Esophagus squamous epithelium (tissue), 5 donors: ENCODE measurements around the gene ZBED6. TPM values are rescaled to one million over a fixed set of nuclear protein-coding genes. Genes with fewer than 3 reads are reported as not detected.
"Not testable (repeated sequence)": the region's sequence is repeated elsewhere in the genome, so short reads cannot be mapped to it uniquely, and the experiment has no call there.

ENCODE experiments used
- DNase-seq: peaks from one replicate; lab custom pipeline; 2025; lab: John Stamatoyannopoulos, UW
- H3K27ac ChIP-seq, 4 donors: fragments of 200-600 bp; sonication (generic); one replicate each; pipeline ENCODE4 v1.5.1; 2016 to 2019; ENCODE audit warnings: mild to moderate bottlenecking in 1 of 4
- H3K27me3 ChIP-seq, 4 donors: fragments of 200-600 bp; sonication (generic); 1 replicate in 3 of 4; 2 replicates in 1 of 4; pipeline versions ENCODE4 v1.5.1 to v1.6.0; 2017 to 2021; ENCODE audit warnings: antibody characterized with exemption in 1 of 4
- H3K36me3 ChIP-seq, 3 donors: fragments of 200-600 bp; sonication (generic); one replicate each; pipeline ENCODE4 v1.5.1; 2016 to 2019
- H3K4me1 ChIP-seq, 3 donors: fragments of 200-600 bp; sonication (generic); one replicate each; pipeline ENCODE4 v1.5.1; 2017 to 2019
- H3K4me3 ChIP-seq, 4 donors: fragments of 200-600 bp; sonication (generic); 1 replicate in 3 of 4; 2 replicates in 1 of 4; pipeline ENCODE4 v1.5.1; 2016 to 2019; ENCODE audit warnings: mild to moderate bottlenecking in 2 of 4, moderate library complexity in 1 of 4
- H3K9me3 ChIP-seq, 3 donors: fragments of 200-600 bp; sonication (generic); one replicate each; pipeline ENCODE4 v1.5.1; 2016 to 2019
- POLR2A ChIP-seq, 4 donors: fragments of 450-650 bp; IDR thresholded peaks; one replicate each; pipeline ENCODE4 v1.6.1; 2017; ENCODE audit warnings: antibody characterized with exemption in 4 of 4, mild to moderate bottlenecking in 4 of 4, moderate library complexity in 3 of 4
- WGBS, 2 donors: methylation state at CpG; one replicate each; pipeline ENCODE4 v1.1.5; 2018; 5-methylcytosine and 5-hydroxymethylcytosine counted together
- intact Hi-C: fragments of 100-400 bp; cut with DNase I; formaldehyde crosslinking; loops from one replicate; pipeline ENCODE4 v1.15.0; 2022
- total RNA-seq, 4 donors: library from RNA; depleted of rRNA; stranded (reverse); fragments of >200 nt; gene quantifications; one replicate each; pipeline ENCODE4 v1.1.0, GENCODE V29; 2016
- TF ChIP-seq, protein P1 (sequence below), 6 experiments: fragments of 450-650 bp in 4 of 6; fragments of 200-600 bp in 2 of 6; sonication (generic) in 2 of 6; IDR thresholded peaks; one replicate each; pipeline ENCODE4 v1.5.1; 2016 to 2019; ENCODE audit warnings: antibody characterized with exemption in 6 of 6, mild to moderate bottlenecking in 4 of 6, moderate library complexity in 4 of 6
- donor health status: DM: yes; HTN: yes; CAD: no.

Gene ZBED6
- total RNA-seq, 4 donors from 2014 or later: 7.2 to 18.7 (median 13.8) TPM

DNA sequence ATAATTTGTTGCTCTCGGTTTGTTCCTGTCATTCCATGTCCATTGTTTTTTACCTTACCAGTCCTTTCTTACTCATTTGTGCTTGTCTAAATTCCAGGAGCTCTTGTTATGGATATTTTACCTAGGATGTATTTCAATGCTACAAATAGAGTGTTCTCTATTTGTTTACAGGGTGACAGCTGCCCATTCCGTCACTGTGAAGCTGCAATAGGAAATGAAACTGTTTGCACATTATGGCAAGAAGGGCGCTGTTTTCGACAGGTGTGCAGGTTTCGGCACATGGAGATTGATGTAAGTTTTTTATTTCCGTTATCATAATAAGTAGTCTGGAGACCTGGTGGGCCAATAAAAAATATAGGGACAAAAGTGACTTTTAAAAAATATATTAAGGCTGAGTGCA lies 23.0 kb downstream of the ZBED6 start:
- 82 to 89% methylated on average over 6 of the region's 6 CpGs for WGBS, 2 donors
- Histone ChIP-seq H3K27me3 (no peaks in the 10 kb centered on the region), H3K9me3 (no peaks in the 10 kb centered on the region), H3K4me1 (no peaks in the 10 kb centered on the region), H3K4me3 (no peak overlapping the region), H3K27ac (no peak overlapping the region), H3K36me3 (peaks cover 0 to 98% (median 42%) of the 10 kb centered on the region in 3 donors)
- intact Hi-C loops: no loop called here
- no peak for DNase-seq
- TF ChIP-seq, protein P1, sequence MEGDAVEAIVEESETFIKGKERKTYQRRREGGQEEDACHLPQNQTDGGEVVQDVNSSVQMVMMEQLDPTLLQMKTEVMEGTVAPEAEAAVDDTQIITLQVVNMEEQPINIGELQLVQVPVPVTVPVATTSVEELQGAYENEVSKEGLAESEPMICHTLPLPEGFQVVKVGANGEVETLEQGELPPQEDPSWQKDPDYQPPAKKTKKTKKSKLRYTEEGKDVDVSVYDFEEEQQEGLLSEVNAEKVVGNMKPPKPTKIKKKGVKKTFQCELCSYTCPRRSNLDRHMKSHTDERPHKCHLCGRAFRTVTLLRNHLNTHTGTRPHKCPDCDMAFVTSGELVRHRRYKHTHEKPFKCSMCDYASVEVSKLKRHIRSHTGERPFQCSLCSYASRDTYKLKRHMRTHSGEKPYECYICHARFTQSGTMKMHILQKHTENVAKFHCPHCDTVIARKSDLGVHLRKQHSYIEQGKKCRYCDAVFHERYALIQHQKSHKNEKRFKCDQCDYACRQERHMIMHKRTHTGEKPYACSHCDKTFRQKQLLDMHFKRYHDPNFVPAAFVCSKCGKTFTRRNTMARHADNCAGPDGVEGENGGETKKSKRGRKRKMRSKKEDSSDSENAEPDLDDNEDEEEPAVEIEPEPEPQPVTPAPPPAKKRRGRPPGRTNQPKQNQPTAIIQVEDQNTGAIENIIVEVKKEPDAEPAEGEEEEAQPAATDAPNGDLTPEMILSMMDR (IDR thresholded peaks at IDR 0.05): no peak
- TF ChIP-seq POLR2A (IDR thresholded peaks at IDR 0.05): no peak

DNA sequence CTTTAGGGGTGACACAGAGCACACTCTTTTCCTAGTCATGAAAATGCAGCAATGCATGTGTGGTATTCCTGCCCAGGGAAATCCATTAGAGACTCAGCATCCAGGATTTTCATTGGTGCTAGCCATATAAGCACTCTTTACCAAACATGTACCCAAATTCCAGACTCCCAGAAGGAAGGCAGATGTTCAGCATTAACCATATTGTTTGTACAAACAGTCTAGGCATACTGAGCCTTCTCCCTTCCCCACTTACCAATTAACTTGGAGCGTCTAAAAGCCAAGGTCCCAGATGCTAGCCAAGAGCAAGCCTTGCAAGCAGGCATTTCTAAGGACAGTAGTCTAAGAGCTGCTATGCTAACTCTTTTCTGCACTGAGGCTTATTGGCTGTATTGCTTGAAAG lies 27.9 kb downstream of the ZBED6 start:
- no peaks in the 10 kb centered on the region for H3K27me3 ChIP-seq
- no peak overlapping the region for H3K4me3 ChIP-seq
- no peaks in the 10 kb centered on the region for H3K9me3 ChIP-seq
- H3K27ac ChIP-seq: no peak overlapping the region
- no peak for TF ChIP-seq POLR2A (IDR thresholded peaks at IDR 0.05)
- TF ChIP-seq, protein P1 (IDR thresholded peaks at IDR 0.05): no peak
- intact Hi-C loops: no loop called here
- no peaks in the 10 kb centered on the region for H3K4me1 ChIP-seq
- peaks cover 0 to 100% (median 38%) of the 10 kb centered on the region in 3 donors for H3K36me3 ChIP-seq
- WGBS, 2 donors: 64 to 86% methylated on average over 1 of the region's 1 CpG
- no peak for DNase-seq

DNA sequence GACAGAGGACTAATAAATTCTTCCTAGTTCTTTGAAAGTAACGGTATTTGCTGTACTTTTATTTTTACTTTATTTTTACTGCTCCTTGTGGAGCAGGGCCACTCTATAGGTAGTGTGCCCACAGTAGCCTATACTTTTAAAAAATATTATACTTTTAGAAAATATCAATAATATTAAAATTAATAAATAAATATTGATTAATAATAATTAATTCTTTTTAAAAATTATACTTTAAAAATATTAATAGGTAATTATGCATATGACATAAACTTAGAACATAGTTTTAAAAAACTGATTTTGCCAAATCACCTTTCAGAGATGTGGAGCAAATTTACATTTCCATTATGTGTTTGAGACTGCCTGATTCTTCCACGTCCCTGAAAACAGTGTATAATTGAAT lies 30.8 kb downstream of the ZBED6 start:
- 87 to 96% methylated on average over 2 of the region's 2 CpGs for WGBS, 2 donors
- Histone ChIP-seq H3K9me3 (no peaks in the 10 kb centered on the region), H3K36me3 (peaks cover 8 to 100% (median 34%) of the 10 kb centered on the region in 3 donors), H3K4me1 (no peaks in the 10 kb centered on the region), H3K4me3 (no peak overlapping the region), H3K27me3 (no peaks in the 10 kb centered on the region), H3K27ac (no peak overlapping the region)
- intact Hi-C loops: no loop called here
- DNase-seq: no peak
- no peak for TF ChIP-seq POLR2A (IDR thresholded peaks at IDR 0.05)
- TF ChIP-seq, protein P1 (IDR thresholded peaks at IDR 0.05): no peak

DNA sequence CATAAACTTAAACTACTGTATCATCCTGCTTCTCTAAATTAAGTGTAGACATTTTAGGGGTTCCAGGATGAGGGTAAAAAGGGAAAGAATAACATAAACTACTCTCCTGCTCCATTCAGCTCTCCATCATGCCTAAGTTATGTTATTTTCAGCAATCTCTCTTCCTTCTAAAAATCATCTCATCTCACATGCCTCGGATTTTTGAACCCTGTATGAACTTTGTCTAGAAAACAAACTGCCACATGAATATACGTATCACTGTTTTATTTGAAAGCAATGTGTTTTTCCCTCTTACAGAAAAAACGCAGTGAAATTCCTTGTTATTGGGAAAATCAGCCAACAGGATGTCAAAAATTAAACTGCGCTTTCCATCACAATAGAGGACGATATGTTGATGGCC lies 32.6 kb downstream of the ZBED6 start:
- intact Hi-C loops: no loop called here
- no peak overlapping the region for H3K4me3 ChIP-seq
- TF ChIP-seq, protein P1 (IDR thresholded peaks at IDR 0.05): no peak
- TF ChIP-seq POLR2A (IDR thresholded peaks at IDR 0.05): no peak
- no peaks in the 10 kb centered on the region for H3K4me1 ChIP-seq
- WGBS, 2 donors: 85 to 90% methylated on average over 5 of the region's 5 CpGs
- DNase-seq: no peak
- no peaks in the 10 kb centered on the region for H3K27me3 ChIP-seq
- no peaks in the 10 kb centered on the region for H3K9me3 ChIP-seq
- no peak overlapping the region for H3K27ac ChIP-seq
- H3K36me3 ChIP-seq: peaks cover 23 to 100% (median 38%) of the 10 kb centered on the region in 3 donors

DNA sequence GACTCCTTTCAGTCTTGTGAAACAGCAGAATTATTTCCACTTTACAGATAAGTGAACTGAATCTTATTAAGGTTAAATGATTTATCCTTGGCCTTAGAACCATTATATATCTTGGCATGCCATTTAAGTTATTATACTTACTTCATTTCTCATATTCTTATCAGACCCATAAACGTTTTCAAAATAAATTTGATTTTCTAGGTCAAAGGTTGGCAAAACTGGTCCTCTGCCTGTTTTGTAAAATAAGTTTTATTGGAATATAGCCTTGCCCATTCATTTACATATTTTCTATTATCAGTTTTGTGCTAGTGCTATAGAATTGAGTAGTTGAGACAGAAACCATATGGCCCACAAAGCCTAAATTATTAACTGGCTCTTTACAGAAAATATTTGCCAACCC lies 33.1 kb downstream of the ZBED6 start:
- H3K9me3 ChIP-seq: no peaks in the 10 kb centered on the region
- no peaks in the 10 kb centered on the region for H3K27me3 ChIP-seq
- 46 to 53% methylated on average over 1 of the region's 1 CpG for WGBS, 2 donors
- H3K4me3 ChIP-seq: no peak overlapping the region
- DNase-seq: no peak
- H3K36me3 ChIP-seq: peaks cover 23 to 100% (median 40%) of the 10 kb centered on the region in 3 donors
- peak overlapping the region in 1 of 4 donors; percentile 23 for H3K27ac ChIP-seq
- intact Hi-C loops: no loop called here
- no peaks in the 10 kb centered on the region for H3K4me1 ChIP-seq
- TF ChIP-seq, protein P1 (IDR thresholded peaks at IDR 0.05): no peak
- no peak for TF ChIP-seq POLR2A (IDR thresholded peaks at IDR 0.05)

DNA sequence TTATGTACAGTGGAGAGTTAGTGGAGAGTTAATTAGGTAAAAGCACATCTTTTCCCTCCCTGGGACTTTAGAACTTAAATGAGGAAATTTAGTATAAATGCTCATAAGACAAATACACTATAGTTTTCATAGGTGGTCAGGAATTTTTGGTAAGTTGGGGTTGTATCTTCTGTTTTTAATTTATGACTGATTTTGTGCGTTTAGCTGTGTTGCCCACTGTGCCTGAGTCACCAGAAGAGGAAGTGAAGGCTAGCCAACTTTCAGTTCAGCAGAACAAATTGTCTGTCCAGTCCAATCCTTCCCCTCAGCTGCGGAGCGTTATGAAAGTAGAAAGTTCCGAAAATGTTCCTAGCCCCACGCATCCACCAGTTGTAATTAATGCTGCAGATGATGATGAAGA lies 33.8 kb downstream of the ZBED6 start:
- Histone ChIP-seq H3K27ac (peak overlapping the region in 1 of 4 donors; percentile 23), H3K36me3 (peaks cover 30 to 100% (median 44%) of the 10 kb centered on the region in 3 donors)
- H3K4me1 ChIP-seq, H3K27me3 ChIP-seq, H3K4me3 ChIP-seq, H3K9me3 ChIP-seq, DNase-seq, intact Hi-C loops: not testable (repeated sequence)
- 39 to 79% methylated on average over 5 of the region's 5 CpGs for WGBS, 2 donors
